ENCODE results near the gene TICRR.
A peak's percentile ranks its signal among the peaks of the same experiment; 100 is the strongest.
"Not testable (repeated sequence)": the region's sequence is repeated elsewhere in the genome, so short reads cannot be mapped to it uniquely, and the experiment has no call there.

TICRR gene

DNA sequence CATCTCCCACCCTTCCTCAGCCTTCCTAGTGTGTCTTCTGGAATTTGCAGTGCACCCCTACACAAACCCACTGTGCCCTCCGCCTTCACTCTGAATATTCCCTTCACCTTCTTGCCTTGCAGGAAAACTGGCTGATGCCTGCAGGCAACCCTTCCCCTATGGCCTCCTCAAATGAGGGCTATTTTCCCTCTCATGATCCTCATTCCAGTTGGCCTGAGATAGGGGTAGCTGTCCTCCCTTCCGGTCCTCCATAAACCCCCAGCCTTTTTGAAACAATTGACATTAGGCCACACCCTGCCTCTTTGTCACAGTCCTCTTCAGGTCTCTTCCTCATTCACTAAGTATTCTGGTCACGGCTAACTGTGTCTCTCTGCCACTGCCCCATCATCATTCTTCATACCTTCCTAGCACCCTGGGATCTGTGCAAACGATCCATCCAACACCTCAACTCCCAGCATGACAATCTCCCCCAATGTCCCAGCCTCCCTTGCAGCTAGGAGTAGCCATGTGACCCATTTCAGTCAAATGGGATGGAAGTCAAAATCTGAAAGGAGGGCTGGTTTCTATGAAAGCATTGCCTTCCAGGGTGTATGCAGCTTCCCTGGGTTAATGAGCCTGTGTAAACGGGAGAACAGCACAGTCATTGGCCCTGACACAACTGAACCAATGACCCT lies 8.5 kb upstream of the TICRR start:
- H3K4me3 ChIP-seq (replicated peaks in 1 of 2; ENCODE audit: low read depth in 2 of 2, low read length in 2 of 2), result no peak overlapping the region
- no peak for DNase-seq (ENCODE audit: low read depth in 2 of 2)
- TF ChIP-seq, protein P1, sequence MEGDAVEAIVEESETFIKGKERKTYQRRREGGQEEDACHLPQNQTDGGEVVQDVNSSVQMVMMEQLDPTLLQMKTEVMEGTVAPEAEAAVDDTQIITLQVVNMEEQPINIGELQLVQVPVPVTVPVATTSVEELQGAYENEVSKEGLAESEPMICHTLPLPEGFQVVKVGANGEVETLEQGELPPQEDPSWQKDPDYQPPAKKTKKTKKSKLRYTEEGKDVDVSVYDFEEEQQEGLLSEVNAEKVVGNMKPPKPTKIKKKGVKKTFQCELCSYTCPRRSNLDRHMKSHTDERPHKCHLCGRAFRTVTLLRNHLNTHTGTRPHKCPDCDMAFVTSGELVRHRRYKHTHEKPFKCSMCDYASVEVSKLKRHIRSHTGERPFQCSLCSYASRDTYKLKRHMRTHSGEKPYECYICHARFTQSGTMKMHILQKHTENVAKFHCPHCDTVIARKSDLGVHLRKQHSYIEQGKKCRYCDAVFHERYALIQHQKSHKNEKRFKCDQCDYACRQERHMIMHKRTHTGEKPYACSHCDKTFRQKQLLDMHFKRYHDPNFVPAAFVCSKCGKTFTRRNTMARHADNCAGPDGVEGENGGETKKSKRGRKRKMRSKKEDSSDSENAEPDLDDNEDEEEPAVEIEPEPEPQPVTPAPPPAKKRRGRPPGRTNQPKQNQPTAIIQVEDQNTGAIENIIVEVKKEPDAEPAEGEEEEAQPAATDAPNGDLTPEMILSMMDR (IDR thresholded peaks at IDR 0.05; ENCODE audit: low read depth, low read length), result no peak

DNA sequence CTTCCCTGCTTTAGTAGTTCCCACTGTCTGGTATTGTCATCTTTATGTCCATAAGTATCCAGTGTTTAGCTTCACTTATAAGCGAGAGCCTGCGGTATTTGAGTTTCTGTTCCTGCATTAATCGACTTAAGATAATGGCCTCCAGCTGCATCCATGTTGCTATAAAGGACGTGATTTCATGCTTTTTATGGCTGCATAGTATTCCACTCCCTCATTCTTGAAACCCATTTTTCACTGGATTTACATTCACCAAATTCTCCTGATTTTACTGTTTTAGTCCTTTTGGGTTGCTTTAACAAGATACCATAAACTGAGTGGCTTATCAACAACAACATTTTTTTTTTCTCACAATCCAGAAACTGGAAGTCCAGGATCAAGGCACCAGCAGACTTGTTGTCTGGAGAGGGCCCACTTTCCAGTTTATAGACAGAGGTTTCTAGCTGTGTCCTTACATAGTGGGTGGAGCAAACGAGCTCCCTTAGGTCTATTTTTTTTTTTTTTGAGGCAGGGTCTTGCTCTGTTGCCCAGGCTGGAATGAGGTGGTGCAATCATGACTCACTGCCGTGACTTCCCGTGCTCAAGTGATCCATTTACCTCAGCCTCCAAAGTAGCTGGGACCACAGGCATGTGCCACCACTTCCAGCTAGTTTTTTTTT lies 6.1 kb upstream of the TICRR start:
- no peak overlapping the region for H3K4me3 ChIP-seq (replicated peaks in 1 of 2; ENCODE audit: low read depth in 2 of 2, low read length in 2 of 2)
- TF ChIP-seq, protein P1 (IDR thresholded peaks at IDR 0.05; ENCODE audit: low read depth, low read length), result no peak
- no peak for DNase-seq (ENCODE audit: low read depth in 2 of 2)

DNA sequence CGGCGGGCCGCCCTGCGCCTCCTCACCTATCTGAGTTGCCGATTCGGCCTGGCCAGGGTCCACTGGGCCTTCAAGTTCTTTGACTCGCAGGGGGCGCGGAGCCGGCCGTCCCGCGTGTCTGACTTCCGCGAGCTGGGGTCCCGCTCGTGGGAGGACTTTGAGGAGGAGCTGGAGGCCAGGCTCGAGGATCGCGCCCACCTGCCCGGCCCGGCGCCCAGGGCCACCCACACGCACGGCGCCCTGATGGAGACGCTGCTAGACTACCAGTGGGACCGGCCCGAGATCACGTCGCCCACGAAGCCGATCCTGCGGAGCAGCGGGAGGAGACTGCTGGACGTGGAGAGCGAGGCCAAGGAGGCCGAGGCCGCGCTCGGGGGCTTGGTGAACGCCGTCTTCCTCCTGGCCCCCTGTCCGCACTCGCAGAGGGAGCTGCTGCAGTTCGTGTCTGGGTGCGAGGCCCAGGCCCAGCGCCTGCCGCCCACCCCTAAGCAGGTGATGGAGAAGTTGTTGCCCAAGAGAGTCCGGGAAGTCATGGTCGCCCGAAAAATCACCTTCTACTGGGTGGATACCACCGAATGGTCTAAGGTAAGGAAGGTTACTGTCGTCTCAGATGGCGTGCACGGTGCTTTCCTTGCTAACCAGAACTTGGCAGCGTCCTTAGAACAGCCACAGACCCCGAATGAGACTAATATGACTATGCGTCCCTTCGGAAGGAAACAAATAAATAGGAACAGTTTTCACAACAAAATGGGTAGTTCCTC lies 567 bp downstream of the TICRR start:
- TF ChIP-seq, protein P1 (IDR thresholded peaks at IDR 0.05; ENCODE audit: low read depth, low read length), result no peak

DNA sequence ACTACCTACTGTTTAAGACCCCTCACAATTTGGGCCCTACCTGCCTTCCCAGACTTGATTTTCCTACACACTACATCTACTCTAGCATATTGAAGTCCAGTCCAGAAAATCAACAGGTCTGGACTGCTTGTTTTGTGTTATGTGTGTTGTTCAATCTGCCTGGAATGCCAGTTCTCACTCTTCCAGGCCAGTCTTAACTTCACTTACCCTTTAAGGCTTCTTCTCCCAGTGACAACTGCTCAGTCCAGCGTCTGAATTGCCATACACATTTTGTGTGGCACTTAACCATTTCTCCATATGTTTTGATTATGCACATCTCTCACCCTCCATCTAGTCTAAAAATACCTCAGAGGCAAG lies 1.1 kb downstream of the TICRR start:
- DNase-seq (ENCODE audit: low read depth in 2 of 2), result peak; percentile 20 to 39
- TF ChIP-seq, protein P1 (IDR thresholded peaks at IDR 0.05; ENCODE audit: low read depth, low read length), result no peak
- peak overlapping the region; percentile 73 to 86 for H3K4me3 ChIP-seq (replicated peaks in 1 of 2; ENCODE audit: low read depth in 2 of 2, low read length in 2 of 2)

More for the DNA sequence above, 567 bp downstream of the TICRR start:
- peak overlapping the region; percentile 73 to 86 for H3K4me3 ChIP-seq (replicated peaks in 1 of 2; ENCODE audit: low read depth in 2 of 2, low read length in 2 of 2)
- peak; percentile 29 to 32 for DNase-seq (ENCODE audit: low read depth in 2 of 2)

DNA sequence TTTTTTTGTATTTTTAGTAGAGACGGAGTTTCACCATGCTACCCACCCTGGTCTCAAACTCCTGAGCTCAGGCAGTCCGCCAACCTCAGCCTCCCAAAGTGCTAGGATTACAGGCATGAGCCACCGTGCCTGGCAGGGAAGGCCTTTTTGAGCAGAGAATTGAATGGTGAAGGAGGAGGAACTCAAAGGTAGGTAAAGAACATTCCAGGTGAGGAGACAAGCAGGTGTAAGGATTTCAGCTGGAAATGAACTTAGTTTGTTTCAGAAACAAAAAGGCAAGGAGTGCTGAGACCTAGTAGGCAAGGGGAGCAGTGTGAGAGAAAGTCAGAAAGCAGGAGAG lies 2.5 kb downstream of the TICRR start:
- TF ChIP-seq, protein P1 (IDR thresholded peaks at IDR 0.05; ENCODE audit: low read depth, low read length), result no peak
- no peak for DNase-seq (ENCODE audit: low read depth in 2 of 2)
- H3K4me3 ChIP-seq (replicated peaks in 1 of 2; ENCODE audit: low read depth in 2 of 2, low read length in 2 of 2), result peak overlapping the region in 1 of 2 donors; percentile 21

DNA sequence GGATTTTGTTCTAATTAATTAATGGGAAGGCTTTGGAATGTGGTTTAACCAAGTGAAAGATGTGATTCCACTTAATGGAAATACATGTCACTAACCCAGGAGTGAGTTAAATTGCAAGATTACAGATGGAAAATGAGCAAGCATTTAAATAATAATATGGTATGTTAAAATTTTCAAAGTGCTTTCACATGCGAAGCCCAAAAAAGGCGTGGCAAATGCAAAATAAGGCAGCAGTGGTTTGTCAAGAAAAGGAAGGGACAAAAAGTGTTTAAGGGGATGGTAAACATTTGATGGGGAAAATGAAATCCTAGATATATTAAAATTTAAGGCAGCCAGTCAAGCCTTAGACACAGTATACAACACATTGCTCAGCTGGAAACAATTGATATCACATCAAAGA lies 2.9 kb downstream of the TICRR start:
- peak overlapping the region in 1 of 2 donors; percentile 21 for H3K4me3 ChIP-seq (replicated peaks in 1 of 2; ENCODE audit: low read depth in 2 of 2, low read length in 2 of 2)
- TF ChIP-seq, protein P1 (IDR thresholded peaks at IDR 0.05; ENCODE audit: low read depth, low read length), result no peak
- no peak for DNase-seq (ENCODE audit: low read depth in 2 of 2)

DNA sequence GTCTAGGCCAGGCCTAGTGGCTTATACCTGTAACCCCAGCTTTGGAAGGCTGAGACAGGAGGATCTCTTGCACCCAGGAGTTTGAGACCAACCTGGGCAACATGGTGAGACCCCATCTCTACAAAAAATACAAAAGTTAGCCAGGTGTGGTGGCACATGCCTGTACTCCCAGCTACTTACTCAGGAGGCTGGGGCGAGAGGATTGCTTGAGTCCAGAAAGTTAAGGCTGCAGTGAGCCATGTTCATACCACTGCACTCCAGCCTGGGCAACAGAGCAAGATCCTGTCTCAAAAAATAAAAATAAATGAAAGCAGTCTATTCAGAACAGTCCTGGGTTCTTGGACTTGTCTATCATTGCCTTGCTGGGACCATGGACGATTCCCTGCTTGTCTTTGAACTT lies 5.5 kb downstream of the TICRR start:
- not testable (repeated sequence) for H3K4me3 ChIP-seq (replicated peaks in 1 of 2; ENCODE audit: low read depth in 2 of 2, low read length in 2 of 2); DNase-seq (ENCODE audit: low read depth in 2 of 2)
